H1 (cell line): Measurements from ENCODE around the gene RPP14. TPM values are rescaled to one million over a fixed set of nuclear protein-coding genes. Genes with fewer than 3 reads are reported as not detected.

Experiments used
- ATF2 ChIP-seq: IDR thresholded peaks from 2 replicates; pipeline ENCODE4 v1.6.1; 2012; ENCODE audit warnings: low read length, inconsistent platforms
- GABPA ChIP-seq: IDR thresholded peaks from 2 replicates; pipeline ENCODE4 v1.6.1; 2011; ENCODE audit warnings: mild to moderate bottlenecking, low read length, moderate library complexity, borderline replicate concordance; ENCODE audit not compliant: insufficient read depth
- RNF2 ChIP-seq: fragments of 200-900, 300-1000 bp; sonication (generic); IDR thresholded peaks from 2 replicates; pipeline ENCODE4 v1.7.1; 2016; ENCODE audit warnings: borderline replicate concordance, low read depth, mild to moderate bottlenecking, antibody characterized with exemption, low read length; ENCODE audit not compliant: poor library complexity, severe bottlenecking; ENCODE audit errors: missing control alignments
- USF2 ChIP-seq: IDR thresholded peaks from 2 replicates; pipeline ENCODE4 v1.6.1; 2011; ENCODE audit warnings: low read length, improper control_type of control experiment
- polyA plus RNA-seq, 7 experiments: library from polyadenylated mRNA; depleted of rRNA in 3 of 7; stranded (reverse) in 5 of 7; unstranded in 2 of 7; fragments of >200 nt in 5 of 7; fragments of 200-250 nt in 2 of 7; gene quantifications; 1 replicate in 5 of 7; 2 replicates in 1 of 7; 4 replicates in 1 of 7; pipeline versions ENCODE4 v1.2.1 to v1.2.3, GENCODE V29; 2011 to 2013; ENCODE audit warnings: missing spikeins in 2 of 7, mixed read lengths in 2 of 7
- total RNA-seq: library from RNA; stranded (reverse); fragmentation: NEBNext Ultra II Directional; extraction: Animal tissue kit (Norgen Biotek cat#: 25700); gene quantifications from 2 replicates; pipeline ENCODE4 v1.2.1, GENCODE V29; 2021

RPP14 gene
- total and polyA plus RNA-seq, 2 of the 8 experiments (the other 6 are each of a cell fraction or from before 2014, with no cell fraction given), result 11.7 to 23.4 TPM

DNA sequence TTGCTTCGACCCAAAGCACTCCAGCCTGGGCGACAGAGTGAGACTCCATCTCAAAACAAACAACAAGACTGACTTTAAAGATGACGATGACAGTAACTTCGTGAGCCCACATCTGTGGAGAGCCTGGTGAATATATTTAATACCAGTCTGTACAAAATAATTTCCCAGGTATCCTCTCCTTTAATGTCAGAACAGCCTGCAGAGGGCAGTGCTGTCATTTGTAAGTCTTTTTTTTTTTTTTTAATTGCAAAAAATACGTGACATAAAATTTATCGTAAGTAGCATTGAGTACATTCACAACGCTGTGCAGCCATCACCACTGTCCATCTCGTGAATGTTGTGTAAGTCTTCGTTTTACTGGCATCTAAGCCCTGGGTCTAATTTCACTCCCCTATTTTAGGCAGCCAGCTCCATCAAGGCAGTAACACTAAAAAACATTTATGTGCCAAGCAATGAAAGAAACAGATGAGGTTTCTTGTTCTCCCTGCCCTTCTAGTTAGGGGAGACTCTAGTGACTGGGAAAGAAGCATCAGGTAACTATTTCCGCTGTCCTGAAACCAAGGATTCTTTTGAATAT, 1.7 kb downstream of the RPP14 start (continued):
- no peak for TF ChIP-seq ATF2
- no peak for TF ChIP-seq GABPA
- no peak for TF ChIP-seq USF2
- no peak for TF ChIP-seq RNF2
- TF ChIP-seq, all 59 proteins: peak for 3
